SH-SY5Y (cell line): ENCODE measurements around the gene SHF.

Experiments
- GATA2 ChIP-seq: IDR thresholded peaks from 2 replicates; pipeline ENCODE4 v1.6.1; 2011; ENCODE audit warnings: mild to moderate bottlenecking, low read depth, low read length
- GATA3 ChIP-seq: IDR thresholded peaks from 2 replicates; pipeline ENCODE4 v1.6.1; 2011; ENCODE audit warnings: low read depth, mild to moderate bottlenecking, low read length, moderate library complexity

GRCh38 chr15:45131510-45131909, 56.3 kb downstream of the SHF start:
- TF ChIP-seq GATA2 (no peak), GATA3 (no peak)
